BLaER1 (cell line): ENCODE data around the gene HNF1A.
A peak's percentile ranks its signal among the peaks of the same experiment; 100 is the strongest.

Source experiments
- H3K27ac ChIP-seq: shearing (Covaris generic); formaldehyde crosslinking; 2 replicates; pipeline ENCODE4 v1.8.1; 2022
- H3K27me3 ChIP-seq: shearing (Covaris generic); formaldehyde crosslinking; 2 replicates; pipeline ENCODE4 v1.8.1; 2022
- H3K36me3 ChIP-seq: shearing (Covaris generic); formaldehyde crosslinking; 2 replicates; pipeline ENCODE4 v1.8.1; 2022
- H3K4me1 ChIP-seq: shearing (Covaris generic); formaldehyde crosslinking; 2 replicates; pipeline ENCODE4 v1.8.1; 2022
- H3K4me2 ChIP-seq: shearing (Covaris generic); formaldehyde crosslinking; 2 replicates; pipeline ENCODE4 v1.8.1; 2022
- H3K4me3 ChIP-seq: shearing (Covaris generic); formaldehyde crosslinking; 2 replicates; pipeline ENCODE4 v1.8.1; 2022
- H3K9ac ChIP-seq: shearing (Covaris generic); formaldehyde crosslinking; 2 replicates; pipeline ENCODE4 v1.8.1; 2022
- H3K9me3 ChIP-seq: shearing (Covaris generic); formaldehyde crosslinking; 2 replicates; pipeline ENCODE4 v1.8.1; 2022
- H4K20me1 ChIP-seq: shearing (Covaris generic); formaldehyde crosslinking; 2 replicates; pipeline ENCODE4 v1.8.1; 2022
- Cebpa-rat ChIP-seq: shearing (Covaris generic); IDR thresholded peaks from 2 replicates; pipeline ENCODE4 v1.8.1; 2022

The HNF1A gene

GRCh38 chr12:120956579-120957300 is 21.6 kb upstream of the HNF1A start:
- H3K9me3 ChIP-seq: no peaks in the 10 kb centered on the region
- no peaks in the 10 kb centered on the region for H4K20me1 ChIP-seq
- H3K4me3 ChIP-seq: no peak overlapping the region
- TF ChIP-seq Cebpa-rat: no peak
- no peak overlapping the region for H3K4me2 ChIP-seq
- H3K27ac ChIP-seq: no peak overlapping the region
- no peak overlapping the region for H3K9ac ChIP-seq
- no peaks in the 10 kb centered on the region for H3K36me3 ChIP-seq
- no peaks in the 10 kb centered on the region for H3K27me3 ChIP-seq
- H3K4me1 ChIP-seq: peaks cover 4% of the 10 kb centered on the region; the same call in 1 of the 2 replicates

GRCh38 chr12:120959111-120959878 is 19.0 kb upstream of the HNF1A start:
- H3K4me3 ChIP-seq: no peak overlapping the region

GRCh38 chr12:120960657-120961056 is 17.7 kb upstream of the HNF1A start:
- Histone ChIP-seq H3K36me3 (no peaks in the 10 kb centered on the region), H4K20me1 (no peaks in the 10 kb centered on the region), H3K9me3 (no peaks in the 10 kb centered on the region), H3K4me3 (no peak overlapping the region), H3K9ac (no peak overlapping the region), H3K4me2 (no peak overlapping the region), H3K4me1 (peaks cover 5% of the 10 kb centered on the region; the same call in 1 of the 2 replicates), H3K27ac (no peak overlapping the region), H3K27me3 (no peaks in the 10 kb centered on the region)
- no peak for TF ChIP-seq Cebpa-rat

More at GRCh38 chr12:120959111-120959878, 19.0 kb upstream of the HNF1A start:
- H3K4me1 ChIP-seq: peaks cover 5% of the 10 kb centered on the region; the same call in 1 of the 2 replicates
- H3K4me2 ChIP-seq: no peak overlapping the region
- no peaks in the 10 kb centered on the region for H3K9me3 ChIP-seq
- H4K20me1 ChIP-seq: no peaks in the 10 kb centered on the region
- H3K9ac ChIP-seq: no peak overlapping the region
- TF ChIP-seq Cebpa-rat: no peak
- H3K27ac ChIP-seq: no peak overlapping the region
- no peaks in the 10 kb centered on the region for H3K36me3 ChIP-seq
- H3K27me3 ChIP-seq: no peaks in the 10 kb centered on the region

- H3K4me2 ChIP-seq: no peak overlapping the region
- H3K4me3 ChIP-seq: no peak overlapping the region
- H3K36me3 ChIP-seq: no peaks in the 10 kb centered on the region
- H4K20me1 ChIP-seq: no peaks in the 10 kb centered on the region
- peaks cover 5% of the 10 kb centered on the region; the same call in 1 of the 2 replicates for H3K4me1 ChIP-seq
- no peaks in the 10 kb centered on the region for H3K9me3 ChIP-seq
- no peaks in the 10 kb centered on the region for H3K27me3 ChIP-seq
- TF ChIP-seq Cebpa-rat: no peak
- no peak overlapping the region for H3K27ac ChIP-seq
- no peak overlapping the region for H3K9ac ChIP-seq
These were observed 16.5 kb upstream of the HNF1A start for GRCh38 chr12:120961604-120962531.

GRCh38 chr12:120962532-120963020 is 15.8 kb upstream of the HNF1A start:
- peaks cover 5% of the 10 kb centered on the region; the same call in 1 of the 2 replicates for H3K4me1 ChIP-seq
- H3K27ac ChIP-seq: no peak overlapping the region
- H3K9ac ChIP-seq: no peak overlapping the region
- H3K27me3 ChIP-seq: no peaks in the 10 kb centered on the region
- H3K4me2 ChIP-seq: no peak overlapping the region
- no peaks in the 10 kb centered on the region for H3K36me3 ChIP-seq
- H3K9me3 ChIP-seq: no peaks in the 10 kb centered on the region
- no peaks in the 10 kb centered on the region for H4K20me1 ChIP-seq
- TF ChIP-seq Cebpa-rat: no peak
- H3K4me3 ChIP-seq: no peak overlapping the region

GRCh38 chr12:120964298-120964697 is 14.0 kb upstream of the HNF1A start:
- Histone ChIP-seq H3K4me1 (peaks cover 5% of the 10 kb centered on the region; the same call in 1 of the 2 replicates), H4K20me1 (no peaks in the 10 kb centered on the region), H3K36me3 (no peaks in the 10 kb centered on the region), H3K27me3 (no peaks in the 10 kb centered on the region), H3K27ac (no peak overlapping the region), H3K9me3 (no peaks in the 10 kb centered on the region), H3K4me2 (no peak overlapping the region), H3K4me3 (no peak overlapping the region), H3K9ac (no peak overlapping the region)
- TF ChIP-seq Cebpa-rat: no peak

GRCh38 chr12:120965534-120966091 is 12.7 kb upstream of the HNF1A start:
- no peak for TF ChIP-seq Cebpa-rat
- H3K27me3 ChIP-seq: no peaks in the 10 kb centered on the region
- no peak overlapping the region for H3K27ac ChIP-seq
- H3K4me1 ChIP-seq: peaks cover 11% of the 10 kb centered on the region
- H4K20me1 ChIP-seq: no peaks in the 10 kb centered on the region
- no peaks in the 10 kb centered on the region for H3K36me3 ChIP-seq
- H3K9ac ChIP-seq: no peak overlapping the region
- no peak overlapping the region for H3K4me3 ChIP-seq
- H3K4me2 ChIP-seq: no peak overlapping the region
- no peaks in the 10 kb centered on the region for H3K9me3 ChIP-seq

GRCh38 chr12:120970310-120970709 is 8.0 kb upstream of the HNF1A start:
- Histone ChIP-seq H3K9me3 (no peaks in the 10 kb centered on the region), H3K4me2 (peak overlapping the region; percentile 23; the same call in 1 of the 2 replicates), H4K20me1 (no peaks in the 10 kb centered on the region), H3K4me1 (peaks cover 11% of the 10 kb centered on the region), H3K36me3 (no peaks in the 10 kb centered on the region), H3K27me3 (no peaks in the 10 kb centered on the region), H3K4me3 (no peak overlapping the region), H3K27ac (no peak overlapping the region), H3K9ac (no peak overlapping the region)
- no peak for TF ChIP-seq Cebpa-rat
